SU-DHL-6 (cell line): ENCODE data around the gene LARP4B.

ENCODE experiments used
- H2AFZ ChIP-seq: fragments of 200-600 bp; sonication (generic); 2 replicates; pipeline ENCODE4 v1.6.1; 2014; ENCODE audit warnings: low read depth, mild to moderate bottlenecking, moderate library complexity, mixed read lengths, antibody characterized with exemption, low read length; ENCODE audit not compliant: severe bottlenecking
- H3F3A ChIP-seq: fragments of 200-600 bp; shearing (Covaris generic); 2 replicates; pipeline ENCODE4 v1.6.0; 2016; ENCODE audit warnings: antibody characterized with exemption, mild to moderate bottlenecking; ENCODE audit not compliant: insufficient read depth
- H3K27ac ChIP-seq: fragments of 200-600 bp; sonication (generic); 2 replicates; pipeline ENCODE4 v1.5.1; 2016; ENCODE audit warnings: low read depth, mild to moderate bottlenecking, low read length, moderate library complexity, mixed read lengths
- H3K27me3 ChIP-seq: fragments of 200-600 bp; sonication (generic), shearing (Covaris generic); 2 replicates; pipeline ENCODE4 v1.6.0; 2014; ENCODE audit warnings: mild to moderate bottlenecking, low read length
- H3K36me3 ChIP-seq: fragments of 200-600 bp; sonication (generic); 2 replicates; pipeline ENCODE4 v1.6.1; 2014; ENCODE audit warnings: mild to moderate bottlenecking, low read length, mixed read lengths
- H3K4me2 ChIP-seq: fragments of 300-600, 200-600 bp; shearing (Covaris generic), sonication (generic); 2 replicates; pipeline ENCODE4 v1.6.0; 2014; ENCODE audit warnings: low read length, low read depth, mild to moderate bottlenecking; ENCODE audit not compliant: poor library complexity, severe bottlenecking
- H3K4me3 ChIP-seq: fragments of 200-600 bp; sonication (generic); 2 replicates; pipeline ENCODE4 v1.5.1; 2014; ENCODE audit warnings: antibody characterized with exemption, low read length, mild to moderate bottlenecking, mixed read lengths; ENCODE audit not compliant: insufficient read depth, poor library complexity, severe bottlenecking
- H3K79me2 ChIP-seq: fragments of 200-600 bp; sonication (generic); 2 replicates; pipeline ENCODE4 v1.6.1; 2014; ENCODE audit warnings: mild to moderate bottlenecking, low read length, moderate library complexity; ENCODE audit not compliant: insufficient read depth
- H3K9ac ChIP-seq: fragments of 200-600 bp; sonication (generic); 2 replicates; pipeline ENCODE4 v1.7.0; 2014; ENCODE audit warnings: mild to moderate bottlenecking, low read length
- H3K9me2 ChIP-seq: fragments of 200-600 bp; sonication (generic); replicated peaks from 2 replicates; pipeline ENCODE4 v1.6.1; 2014; ENCODE audit warnings: low read length; ENCODE audit not compliant: insufficient read depth
- H3K9me3 ChIP-seq: fragments of 200-600 bp; sonication (generic); 2 replicates; pipeline ENCODE4 v1.6.1; 2014; ENCODE audit warnings: low read length, mixed read lengths; ENCODE audit not compliant: insufficient read depth
- H4K20me1 ChIP-seq: fragments of 200-600 bp; sonication (generic); 2 replicates; pipeline ENCODE4 v1.6.1; 2014; ENCODE audit warnings: low read depth, mild to moderate bottlenecking, antibody characterized with exemption, low read length, moderate library complexity, mixed read lengths
- EZH2phosphoT487 ChIP-seq: fragments of 200-600 bp; sonication (generic), shearing (Covaris generic); conservative IDR thresholded peaks from 2 replicates; pipeline ENCODE4 v1.6.1; 2018; ENCODE audit warnings: mild to moderate bottlenecking, antibody characterized with exemption, low read length, moderate library complexity, mixed read lengths
- TF ChIP-seq, protein P1 (sequence below): fragments of 200-600 bp; sonication (generic); IDR thresholded peaks from one replicate; pipeline ENCODE4 v1.5.1; 2017; ENCODE audit warnings: antibody characterized with exemption, mild to moderate bottlenecking, low read length, moderate library complexity; ENCODE audit not compliant: insufficient read depth, poor library complexity, severe bottlenecking

Gene LARP4B

DNA sequence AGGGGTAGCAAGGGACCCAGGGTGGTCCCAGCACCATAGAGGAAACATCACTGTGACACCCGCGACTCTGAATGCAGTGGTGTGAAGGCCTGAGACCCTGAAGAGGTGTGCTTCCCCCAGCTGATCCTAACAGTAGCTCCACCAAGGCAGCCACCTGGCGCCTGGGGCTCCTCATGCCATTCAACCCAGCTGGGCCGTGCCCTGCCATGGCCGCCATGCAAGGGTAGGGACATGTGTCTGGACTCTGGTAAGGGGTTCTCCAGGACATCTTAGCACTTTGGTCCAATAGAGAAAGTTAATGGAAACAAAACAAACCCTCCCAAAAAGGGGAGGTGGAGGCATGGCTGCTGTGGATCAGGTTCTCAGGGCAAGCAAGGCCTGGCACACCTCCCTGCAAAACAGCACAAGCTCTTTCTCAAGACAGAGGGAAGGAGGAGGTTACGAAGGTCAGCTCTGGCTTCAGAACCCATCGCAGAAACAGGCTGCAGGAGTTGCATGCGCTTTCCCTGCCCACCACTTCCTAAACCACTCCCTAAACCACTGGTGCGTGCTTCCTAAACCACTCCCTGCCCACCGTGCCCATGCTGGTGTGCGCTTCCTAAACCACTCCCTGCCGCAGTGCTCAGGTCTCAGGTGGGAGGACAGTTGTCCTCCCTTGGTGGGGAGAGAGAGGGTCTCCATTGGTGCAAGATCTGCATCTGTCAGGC lies 108.7 kb downstream of the LARP4B start:
- Histone ChIP-seq H4K20me1 (no peaks in the 10 kb centered on the region), H3K9ac (no peak overlapping the region), H3K4me3 (no peak overlapping the region), H3K9me2 (no peaks in the 10 kb centered on the region), H3K27ac (no peak overlapping the region), H3K79me2 (no peaks in the 10 kb centered on the region), H3K4me2 (no peak overlapping the region), H3K36me3 (peaks cover 8% of the 10 kb centered on the region; the same call in 1 of the 2 replicates), H3F3A (no peaks in the 10 kb centered on the region), H3K27me3 (no peaks in the 10 kb centered on the region), H2AFZ (no peak overlapping the region), H3K9me3 (no peaks in the 10 kb centered on the region)
- TF ChIP-seq, protein P1, sequence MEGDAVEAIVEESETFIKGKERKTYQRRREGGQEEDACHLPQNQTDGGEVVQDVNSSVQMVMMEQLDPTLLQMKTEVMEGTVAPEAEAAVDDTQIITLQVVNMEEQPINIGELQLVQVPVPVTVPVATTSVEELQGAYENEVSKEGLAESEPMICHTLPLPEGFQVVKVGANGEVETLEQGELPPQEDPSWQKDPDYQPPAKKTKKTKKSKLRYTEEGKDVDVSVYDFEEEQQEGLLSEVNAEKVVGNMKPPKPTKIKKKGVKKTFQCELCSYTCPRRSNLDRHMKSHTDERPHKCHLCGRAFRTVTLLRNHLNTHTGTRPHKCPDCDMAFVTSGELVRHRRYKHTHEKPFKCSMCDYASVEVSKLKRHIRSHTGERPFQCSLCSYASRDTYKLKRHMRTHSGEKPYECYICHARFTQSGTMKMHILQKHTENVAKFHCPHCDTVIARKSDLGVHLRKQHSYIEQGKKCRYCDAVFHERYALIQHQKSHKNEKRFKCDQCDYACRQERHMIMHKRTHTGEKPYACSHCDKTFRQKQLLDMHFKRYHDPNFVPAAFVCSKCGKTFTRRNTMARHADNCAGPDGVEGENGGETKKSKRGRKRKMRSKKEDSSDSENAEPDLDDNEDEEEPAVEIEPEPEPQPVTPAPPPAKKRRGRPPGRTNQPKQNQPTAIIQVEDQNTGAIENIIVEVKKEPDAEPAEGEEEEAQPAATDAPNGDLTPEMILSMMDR, result no peak
- no peak for TF ChIP-seq EZH2phosphoT487

DNA sequence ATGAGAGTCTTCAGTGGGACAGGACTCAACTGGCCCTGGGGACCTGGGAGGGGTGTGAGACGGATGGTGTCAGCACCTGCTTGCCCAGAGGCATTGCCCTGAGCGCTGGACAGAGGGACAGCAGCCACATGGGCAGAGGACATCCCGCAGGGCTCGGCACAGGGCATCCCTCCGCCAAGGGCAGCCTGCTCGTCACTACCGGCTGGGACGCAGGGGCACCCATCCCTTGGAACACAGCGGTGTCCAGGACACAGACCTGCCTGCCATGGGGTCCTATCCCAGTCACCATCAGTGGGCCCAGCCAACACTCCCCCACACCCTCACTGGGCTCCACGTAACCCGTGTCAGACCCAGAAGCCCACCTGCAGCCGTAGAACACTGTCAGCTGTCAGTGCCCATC lies 109.3 kb downstream of the LARP4B start:
- Histone ChIP-seq H3K4me2 (no peak overlapping the region), H3F3A (no peaks in the 10 kb centered on the region), H3K36me3 (peaks cover 8% of the 10 kb centered on the region; the same call in 1 of the 2 replicates), H4K20me1 (no peaks in the 10 kb centered on the region), H3K9me3 (no peaks in the 10 kb centered on the region), H3K79me2 (no peaks in the 10 kb centered on the region), H3K27ac (no peak overlapping the region), H3K9ac (no peak overlapping the region), H3K4me3 (no peak overlapping the region), H3K27me3 (no peaks in the 10 kb centered on the region), H3K9me2 (no peaks in the 10 kb centered on the region), H2AFZ (no peak overlapping the region)
- TF ChIP-seq, protein P1, result no peak
- no peak for TF ChIP-seq EZH2phosphoT487

DNA sequence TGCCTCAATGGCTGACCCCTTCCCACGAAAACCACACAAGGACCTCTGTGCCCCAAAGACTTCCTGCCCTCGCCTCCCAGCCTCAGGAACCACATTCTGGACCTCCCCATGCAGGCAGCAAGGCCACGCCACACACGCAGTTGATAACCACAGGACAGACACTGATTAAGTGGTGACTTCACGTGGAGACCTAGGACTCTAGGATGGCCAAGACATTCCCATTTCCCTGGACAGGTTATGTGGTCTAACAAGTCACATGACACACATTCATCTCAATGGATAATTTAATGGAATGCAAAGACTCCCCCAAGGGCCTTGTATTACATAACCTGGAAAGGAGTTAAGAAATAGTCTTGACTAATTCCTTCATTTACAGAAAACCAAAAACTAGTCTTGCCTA lies 110.2 kb downstream of the LARP4B start:
- H3F3A ChIP-seq, result no peaks in the 10 kb centered on the region
- H3K9me2 ChIP-seq, result no peaks in the 10 kb centered on the region
- no peaks in the 10 kb centered on the region for H4K20me1 ChIP-seq
- H3K79me2 ChIP-seq, result no peaks in the 10 kb centered on the region
- H3K27ac ChIP-seq, result no peak overlapping the region
- H2AFZ ChIP-seq, result no peak overlapping the region
- no peak overlapping the region for H3K9ac ChIP-seq
- H3K36me3 ChIP-seq, result peaks cover 8% of the 10 kb centered on the region; the same call in 1 of the 2 replicates
- no peak for TF ChIP-seq EZH2phosphoT487
- TF ChIP-seq, protein P1, result no peak
- H3K4me2 ChIP-seq, result no peak overlapping the region
- no peaks in the 10 kb centered on the region for H3K27me3 ChIP-seq
- no peaks in the 10 kb centered on the region for H3K9me3 ChIP-seq
- H3K4me3 ChIP-seq, result no peak overlapping the region
